ENCODE measurements around the gene KMT2A.
A peak's percentile ranks its signal among the peaks of the same experiment; 100 is the strongest.
"Not testable (repeated sequence)": the region's sequence is repeated elsewhere in the genome, so short reads cannot be mapped to it uniquely, and the experiment has no call there.

The KMT2A gene

GRCh38 chr11:118435893-118436624, at the start of gene KMT2A:
TSS of gene KMT2A (plus strand) at chr11:118436492. CDS start at chr11:118436513, 21 bp downstream.
- peak; percentile 86 to 87 for DNase-seq (ENCODE audit: low read depth in 2 of 2, low spot score in 1 of 2)

- no peak for DNase-seq (ENCODE audit: low read depth in 2 of 2, low spot score in 1 of 2)
Measured at GRCh38 chr11:118396097-118396501, 40.2 kb upstream of the KMT2A start.

GRCh38 chr11:118397448-118397847, 38.8 kb upstream of the KMT2A start:
- no peak for DNase-seq (ENCODE audit: low read depth in 2 of 2, low spot score in 1 of 2)

- peak in 1 of 2 donors; percentile 2 for DNase-seq (ENCODE audit: low read depth in 2 of 2, low spot score in 1 of 2)
Measured at GRCh38 chr11:118398791-118399559, 37.3 kb upstream of the KMT2A start.

- DNase-seq (ENCODE audit: low read depth in 2 of 2, low spot score in 1 of 2), result peak; percentile 84 to 87
Measured at GRCh38 chr11:118401151-118401879, 35.0 kb upstream of the KMT2A start, which contains the start of gene ATP5MG. TSS of gene ATP5MG (plus strand) at chr11:118401606. CDS start at chr11:118401666, 60 bp downstream.

GRCh38 chr11:118401880-118402590, 34.3 kb upstream of the KMT2A start:
- DNase-seq (ENCODE audit: low read depth in 2 of 2, low spot score in 1 of 2), result no peak

- DNase-seq (ENCODE audit: low read depth in 2 of 2, low spot score in 1 of 2), result not testable (repeated sequence)
Measured at GRCh38 chr11:118402594-118402993, 33.7 kb upstream of the KMT2A start.

DNA sequence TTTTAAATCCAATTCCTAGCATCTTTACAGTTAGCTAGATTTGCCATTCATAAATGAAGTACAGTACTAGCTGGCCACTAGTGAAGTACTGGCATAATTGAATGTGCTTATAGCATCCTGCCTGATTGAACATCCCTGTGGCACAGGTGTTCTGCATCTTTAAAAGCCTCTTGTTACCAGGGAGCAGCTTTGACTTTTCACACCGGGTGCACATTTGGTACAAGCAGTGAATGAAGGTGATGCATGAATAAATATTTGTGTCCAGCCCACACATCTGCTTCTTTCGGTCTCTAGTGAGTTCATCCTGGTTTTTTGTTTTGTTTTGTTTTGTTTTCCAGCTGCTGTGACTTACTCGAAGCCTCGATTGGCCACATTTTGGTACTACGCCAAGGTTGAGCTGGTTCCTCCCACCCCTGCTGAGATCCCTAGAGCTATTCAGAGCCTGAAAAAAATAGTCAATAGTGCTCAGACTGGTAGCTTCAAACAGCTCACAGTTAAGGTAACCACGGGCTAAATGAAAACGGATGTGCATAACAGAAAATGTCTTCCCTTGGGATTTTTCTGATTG, 29.6 kb upstream of the KMT2A start:
- no peak for DNase-seq (ENCODE audit: low read depth in 2 of 2, low spot score in 1 of 2)

GRCh38 chr11:118410055-118410745, 26.1 kb upstream of the KMT2A start:
- DNase-seq (ENCODE audit: low read depth in 2 of 2, low spot score in 1 of 2), result no peak

DNA sequence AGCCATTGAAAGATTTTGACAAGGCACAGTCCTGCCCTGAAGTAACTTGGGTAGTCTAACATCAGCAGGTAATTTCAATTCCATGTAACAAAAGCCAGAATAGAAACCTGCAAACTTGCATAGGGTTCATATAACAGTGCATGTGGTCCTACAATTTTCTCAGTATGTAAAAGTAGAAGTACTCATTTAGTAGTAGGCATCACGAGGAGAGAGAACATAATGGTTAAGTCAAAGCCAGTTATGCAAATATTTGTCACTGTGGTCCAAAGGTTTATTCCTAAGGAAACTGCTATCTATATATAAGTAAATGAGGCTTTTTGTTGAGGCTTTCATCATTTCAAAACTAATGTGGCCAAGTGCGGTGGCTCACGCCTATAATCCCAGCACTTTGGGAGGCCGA, 24.8 kb upstream of the KMT2A start:
- no peak for DNase-seq (ENCODE audit: low read depth in 2 of 2, low spot score in 1 of 2)

DNA sequence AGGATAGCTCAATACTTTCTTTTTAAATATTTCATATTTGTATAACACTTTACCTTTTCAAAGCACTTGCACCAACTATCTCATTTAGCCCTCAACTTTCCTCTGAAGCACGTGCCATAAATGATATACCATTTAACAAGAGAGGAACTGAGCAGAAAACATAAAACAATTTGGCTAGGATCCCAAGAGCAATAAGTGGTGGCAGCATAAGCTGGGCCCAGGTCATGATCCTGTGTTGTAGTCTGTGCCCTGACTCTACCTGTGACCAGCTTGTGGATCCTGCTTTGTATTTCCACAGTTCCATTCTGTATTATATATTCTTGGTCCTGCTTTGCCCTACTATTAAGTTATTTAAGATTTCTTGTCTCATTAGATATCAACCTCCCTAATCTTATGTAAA, 23.4 kb upstream of the KMT2A start:
- no peak for DNase-seq (ENCODE audit: low read depth in 2 of 2, low spot score in 1 of 2)

GRCh38 chr11:118415062-118415738, 21.1 kb upstream of the KMT2A start:
- no peak for DNase-seq (ENCODE audit: low read depth in 2 of 2, low spot score in 1 of 2)

- no peak for DNase-seq (ENCODE audit: low read depth in 2 of 2, low spot score in 1 of 2)
Measured at GRCh38 chr11:118415739-118416068, 20.6 kb upstream of the KMT2A start.

GRCh38 chr11:118416900-118417299, 19.4 kb upstream of the KMT2A start:
- not testable (repeated sequence) for DNase-seq (ENCODE audit: low read depth in 2 of 2, low spot score in 1 of 2)

- DNase-seq (ENCODE audit: low read depth in 2 of 2, low spot score in 1 of 2), result no peak
Measured at GRCh38 chr11:118417801-118418200, 18.5 kb upstream of the KMT2A start.

GRCh38 chr11:118418766-118419165, 17.5 kb upstream of the KMT2A start:
- DNase-seq (ENCODE audit: low read depth in 2 of 2, low spot score in 1 of 2), result no peak

GRCh38 chr11:118427707-118428106, 8.6 kb upstream of the KMT2A start:
- no peak for DNase-seq (ENCODE audit: low read depth in 2 of 2, low spot score in 1 of 2)

DNA sequence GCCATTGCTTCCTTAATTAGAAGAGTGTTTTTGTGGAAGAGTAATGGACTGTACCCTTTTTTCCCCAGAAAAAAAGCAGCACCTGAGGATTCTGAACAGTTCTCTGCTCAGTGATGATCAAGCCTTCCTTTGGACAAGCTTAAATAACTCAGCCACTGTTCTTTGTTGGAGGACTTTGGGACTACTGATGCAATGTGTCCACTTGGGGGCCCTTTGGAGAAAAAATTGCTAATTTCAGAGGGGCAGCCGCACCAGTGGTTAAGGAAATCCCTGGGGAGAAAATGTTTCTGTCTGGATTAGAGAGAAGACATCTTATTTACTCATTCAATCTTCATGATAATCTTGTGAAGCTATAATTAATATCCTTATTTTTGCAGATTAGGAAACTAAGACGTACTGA, 5.3 kb upstream of the KMT2A start:
- no peak for DNase-seq (ENCODE audit: low read depth in 2 of 2, low spot score in 1 of 2)

DNA sequence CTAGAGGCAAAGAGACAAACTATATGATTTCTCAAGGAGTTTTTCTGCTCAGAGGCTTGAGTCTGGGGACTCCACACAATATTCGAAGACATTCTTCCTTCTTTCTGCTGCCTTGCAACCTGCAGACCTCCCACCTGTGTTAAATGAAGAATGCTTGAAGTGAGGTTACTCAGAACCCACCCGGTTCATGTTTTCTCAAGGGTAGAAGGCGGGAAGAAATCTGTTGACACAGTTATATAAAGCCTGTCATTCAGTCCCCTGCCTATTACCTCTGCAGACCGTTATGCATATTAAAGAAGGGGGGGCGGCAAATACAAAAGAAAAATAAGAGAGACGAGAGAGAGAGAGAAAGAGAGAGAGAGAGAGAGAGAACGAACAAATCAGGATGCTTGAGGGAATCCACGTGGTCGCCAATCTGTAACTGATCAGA, 2.2 kb upstream of the KMT2A start:
- no peak for DNase-seq (ENCODE audit: low read depth in 2 of 2, low spot score in 1 of 2)
